Epithelial cell of proximal tubule (primary cell): ENCODE results near the gene PRTFDC1. TPM values are rescaled to one million over a fixed set of nuclear protein-coding genes. Genes with fewer than 3 reads are reported as not detected.

Source experiments
- DNase-seq: peaks from one replicate; pipeline ENCODE4 v3.0.0-alpha.2; 2011; ENCODE audit warnings: low read depth
- H3K4me3 ChIP-seq: 2 replicates; pipeline ENCODE4 v1.5.1; 2011; ENCODE audit warnings: low read depth, mild to moderate bottlenecking, low read length
- total RNA-seq: library from RNA; depleted of rRNA; stranded (reverse); fragments of >200 nt; gene quantifications from 2 replicates; pipeline ENCODE4 v1.2.3, GENCODE V29; 2015
- TF ChIP-seq, protein P1 (sequence below): conservative IDR thresholded peaks from 2 replicates; pipeline ENCODE4 v1.5.1; 2012; ENCODE audit warnings: low read depth, mild to moderate bottlenecking, low read length

Gene PRTFDC1
- total RNA-seq, 1 donor from 2014 or later = 25.7 TPM

DNA sequence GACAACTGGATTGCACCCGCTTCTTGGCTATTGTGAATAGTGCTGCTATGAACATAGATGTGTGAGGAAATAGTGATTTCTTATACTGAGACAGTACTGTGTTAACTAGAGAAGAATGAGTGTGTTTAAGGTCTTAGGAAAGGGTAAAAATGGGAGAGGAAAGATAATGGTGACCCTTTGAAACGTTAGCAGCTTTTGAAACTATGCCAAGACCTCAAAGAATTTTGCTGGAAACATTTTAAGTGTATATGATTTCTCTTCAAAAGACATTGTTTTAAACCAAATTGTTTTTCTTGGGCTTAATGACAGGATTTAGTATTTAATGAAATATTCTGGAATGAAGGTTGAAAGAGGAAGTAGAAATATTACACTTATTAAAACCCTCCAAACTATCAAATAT is 127.9 kb downstream of the PRTFDC1 start:
- no peak for DNase-seq
- TF ChIP-seq, protein P1, sequence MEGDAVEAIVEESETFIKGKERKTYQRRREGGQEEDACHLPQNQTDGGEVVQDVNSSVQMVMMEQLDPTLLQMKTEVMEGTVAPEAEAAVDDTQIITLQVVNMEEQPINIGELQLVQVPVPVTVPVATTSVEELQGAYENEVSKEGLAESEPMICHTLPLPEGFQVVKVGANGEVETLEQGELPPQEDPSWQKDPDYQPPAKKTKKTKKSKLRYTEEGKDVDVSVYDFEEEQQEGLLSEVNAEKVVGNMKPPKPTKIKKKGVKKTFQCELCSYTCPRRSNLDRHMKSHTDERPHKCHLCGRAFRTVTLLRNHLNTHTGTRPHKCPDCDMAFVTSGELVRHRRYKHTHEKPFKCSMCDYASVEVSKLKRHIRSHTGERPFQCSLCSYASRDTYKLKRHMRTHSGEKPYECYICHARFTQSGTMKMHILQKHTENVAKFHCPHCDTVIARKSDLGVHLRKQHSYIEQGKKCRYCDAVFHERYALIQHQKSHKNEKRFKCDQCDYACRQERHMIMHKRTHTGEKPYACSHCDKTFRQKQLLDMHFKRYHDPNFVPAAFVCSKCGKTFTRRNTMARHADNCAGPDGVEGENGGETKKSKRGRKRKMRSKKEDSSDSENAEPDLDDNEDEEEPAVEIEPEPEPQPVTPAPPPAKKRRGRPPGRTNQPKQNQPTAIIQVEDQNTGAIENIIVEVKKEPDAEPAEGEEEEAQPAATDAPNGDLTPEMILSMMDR = no peak
- no peak overlapping the region for H3K4me3 ChIP-seq

DNA sequence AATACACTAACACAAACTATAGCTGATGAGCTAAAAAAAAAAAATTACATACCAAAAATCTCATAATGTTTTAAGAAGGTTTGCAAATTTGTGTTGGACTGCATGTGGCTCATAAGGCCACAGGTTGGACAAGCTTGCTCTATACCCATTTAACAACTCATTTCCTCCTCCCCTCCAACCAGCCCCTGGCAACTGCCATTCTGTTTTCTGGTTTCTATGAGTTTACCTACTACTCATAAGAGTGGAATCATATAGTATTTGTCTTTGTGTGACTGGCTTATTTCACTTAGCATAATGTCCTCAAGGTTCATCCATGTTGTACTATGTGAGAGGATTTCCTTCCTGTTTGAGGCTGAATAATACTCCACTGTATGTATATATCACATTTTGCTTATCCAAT is 128.3 kb downstream of the PRTFDC1 start:
- TF ChIP-seq, protein P1 = no peak
- no peak overlapping the region for H3K4me3 ChIP-seq
- no peak for DNase-seq

DNA sequence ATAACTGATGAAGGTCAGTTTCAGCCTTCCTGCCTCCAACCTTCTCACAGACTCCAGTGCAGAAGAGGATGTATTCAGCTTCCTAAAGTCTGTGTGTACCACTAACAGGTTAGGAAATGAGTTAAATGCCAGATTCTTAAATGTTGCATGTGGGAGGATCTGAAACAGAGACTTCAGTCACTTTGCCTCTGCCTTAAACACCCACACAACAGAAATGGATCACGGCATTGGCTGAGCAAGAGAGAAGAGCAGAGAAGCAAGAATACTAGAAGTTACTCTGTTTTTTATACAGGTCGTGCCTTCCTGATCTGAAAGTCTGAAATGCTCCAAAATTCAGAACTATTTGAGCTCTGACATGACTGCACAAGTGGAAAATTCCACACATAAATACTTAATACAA is 129.8 kb downstream of the PRTFDC1 start:
- no peak overlapping the region for H3K4me3 ChIP-seq
- DNase-seq = no peak
- TF ChIP-seq, protein P1 = no peak

DNA sequence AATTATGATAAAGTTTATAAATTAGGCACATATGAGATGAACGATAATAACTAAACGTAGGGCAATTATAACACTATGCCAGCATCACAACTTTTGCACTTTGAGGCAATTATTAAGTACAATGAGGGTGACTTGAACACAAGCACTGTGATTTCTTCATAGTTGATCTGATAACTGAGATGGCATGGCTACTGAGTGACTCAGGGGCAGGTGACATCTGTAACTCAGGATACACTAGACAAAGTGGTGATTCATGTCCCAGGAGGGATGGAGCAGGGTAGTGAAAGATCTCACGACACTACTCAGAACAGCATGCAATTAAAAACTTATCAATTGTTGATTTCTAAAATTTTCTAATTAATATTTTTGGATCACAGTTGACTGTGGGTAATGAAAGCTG is 130.4 kb downstream of the PRTFDC1 start:
- H3K4me3 ChIP-seq = no peak overlapping the region
- TF ChIP-seq, protein P1 = no peak
- DNase-seq = peak; percentile 38

DNA sequence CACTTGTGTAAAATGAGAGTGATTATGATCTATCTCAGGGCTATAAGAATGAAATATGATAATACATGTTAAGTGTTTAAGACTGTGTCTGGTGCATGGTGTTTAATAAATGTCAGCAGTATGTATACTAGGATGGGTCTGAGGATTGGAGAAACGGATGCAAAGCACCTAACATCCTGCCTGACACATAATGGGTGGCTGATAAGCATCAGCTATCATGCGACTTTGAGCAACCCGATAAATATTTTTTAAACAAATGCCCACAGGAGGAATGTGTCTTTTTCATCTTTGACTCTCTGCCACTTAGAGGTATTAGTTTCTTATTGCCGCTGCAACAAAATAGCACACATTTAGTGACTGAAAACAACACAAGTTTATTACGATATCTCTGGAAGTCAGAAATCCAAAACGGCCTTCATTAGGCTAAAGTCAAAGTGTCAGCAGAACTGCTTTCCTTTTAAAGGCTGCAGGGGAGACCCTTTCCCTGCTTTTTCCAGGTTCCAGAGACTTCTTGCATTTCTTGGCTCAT is 135.5 kb downstream of the PRTFDC1 start:
- TF ChIP-seq, protein P1 = no peak
- no peak for DNase-seq
- no peak overlapping the region for H3K4me3 ChIP-seq

DNA sequence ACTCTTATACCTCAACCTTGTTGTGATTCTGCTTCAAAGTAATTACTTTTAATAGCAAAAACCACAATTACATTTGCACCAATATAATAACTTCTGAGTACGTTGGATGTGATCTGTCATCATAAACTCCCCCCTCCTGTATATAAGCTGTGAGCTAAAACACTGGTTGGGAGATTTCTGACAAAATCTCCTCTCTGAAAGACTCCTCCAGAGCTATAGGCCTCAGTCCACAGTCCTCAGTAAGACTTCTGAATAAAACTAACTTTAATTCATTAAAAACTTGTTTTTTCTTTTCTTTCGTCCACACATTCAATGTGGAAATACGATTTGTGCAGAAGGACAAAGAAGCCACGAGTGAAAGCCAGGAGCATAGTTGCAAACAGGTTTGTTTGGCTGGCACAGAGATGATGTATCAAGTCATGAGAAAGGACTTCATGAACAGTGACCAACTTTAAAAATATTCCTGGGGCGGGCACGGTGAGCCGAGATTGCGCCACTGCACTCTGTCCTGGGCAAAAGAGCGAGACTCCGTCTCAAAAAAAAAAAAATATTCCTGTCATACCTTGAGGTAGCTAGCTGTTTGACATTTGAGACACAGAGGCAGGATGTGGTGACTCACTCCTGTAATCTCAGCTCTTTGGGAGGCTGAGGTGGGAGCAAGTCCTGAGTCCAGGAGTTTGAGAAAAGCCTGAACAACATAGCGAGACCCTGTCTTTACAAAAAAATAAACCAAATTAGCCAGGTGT is 137.7 kb downstream of the PRTFDC1 start:
- peak; percentile 63 for DNase-seq
- TF ChIP-seq, protein P1 = no peak
- no peak overlapping the region for H3K4me3 ChIP-seq

DNA sequence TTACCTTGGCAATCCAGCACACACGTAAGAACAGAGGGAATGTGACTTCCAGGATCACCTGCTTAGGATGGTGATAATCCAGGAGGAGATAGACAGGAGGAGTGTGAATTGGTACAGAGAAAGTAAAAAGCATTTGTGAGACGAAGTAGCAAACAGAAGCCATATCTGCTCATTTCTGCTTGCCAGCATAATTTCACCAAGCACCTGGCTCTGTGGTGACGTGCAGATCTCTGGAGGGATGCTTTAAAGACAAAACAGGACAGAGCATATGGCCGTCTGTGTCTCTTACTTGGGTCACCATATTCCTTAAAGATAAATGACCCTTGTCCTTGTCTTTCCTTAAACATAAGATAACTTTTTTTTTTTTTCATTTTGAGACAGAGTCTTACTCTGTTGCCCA is 138.6 kb downstream of the PRTFDC1 start:
- no peak for DNase-seq
- no peak overlapping the region for H3K4me3 ChIP-seq
- TF ChIP-seq, protein P1 = no peak
